Measurements from ENCODE around the gene KLF2.

DNA sequence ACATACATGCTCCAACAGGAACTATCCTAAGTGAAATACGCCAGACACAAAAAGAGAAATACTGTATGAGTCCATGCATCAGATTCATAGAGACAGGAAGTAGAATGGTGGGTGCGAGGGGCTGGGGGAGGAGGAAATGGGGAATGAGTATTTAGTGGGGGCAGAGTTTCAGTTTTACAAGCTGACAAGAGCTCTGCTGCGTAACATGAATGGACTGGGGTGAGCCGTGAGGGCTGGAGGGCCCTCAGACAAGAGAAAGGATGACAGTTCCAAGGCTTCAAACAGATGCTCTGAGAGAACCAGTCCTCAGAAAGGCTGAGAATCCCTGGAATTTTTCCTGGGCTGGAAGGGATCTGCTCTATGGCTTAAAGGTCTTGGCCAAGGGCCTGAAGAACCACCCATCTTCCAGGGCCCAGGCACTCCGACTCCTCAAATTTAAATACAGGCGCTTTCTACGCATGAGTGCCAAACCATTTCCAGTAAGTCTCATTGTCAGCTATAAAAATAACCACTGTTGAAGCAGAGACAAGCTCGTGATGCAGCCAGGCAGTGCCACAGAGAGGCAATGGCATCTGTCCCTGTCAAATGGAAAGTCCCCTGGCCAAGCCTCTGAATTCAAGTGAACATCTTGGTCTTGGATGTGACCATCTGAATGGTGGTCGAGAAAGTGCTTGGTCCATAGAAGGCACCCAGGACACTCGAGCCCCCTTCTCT lies 17.5 kb downstream of the KLF2 start:
- TF ChIP-seq, protein P1, sequence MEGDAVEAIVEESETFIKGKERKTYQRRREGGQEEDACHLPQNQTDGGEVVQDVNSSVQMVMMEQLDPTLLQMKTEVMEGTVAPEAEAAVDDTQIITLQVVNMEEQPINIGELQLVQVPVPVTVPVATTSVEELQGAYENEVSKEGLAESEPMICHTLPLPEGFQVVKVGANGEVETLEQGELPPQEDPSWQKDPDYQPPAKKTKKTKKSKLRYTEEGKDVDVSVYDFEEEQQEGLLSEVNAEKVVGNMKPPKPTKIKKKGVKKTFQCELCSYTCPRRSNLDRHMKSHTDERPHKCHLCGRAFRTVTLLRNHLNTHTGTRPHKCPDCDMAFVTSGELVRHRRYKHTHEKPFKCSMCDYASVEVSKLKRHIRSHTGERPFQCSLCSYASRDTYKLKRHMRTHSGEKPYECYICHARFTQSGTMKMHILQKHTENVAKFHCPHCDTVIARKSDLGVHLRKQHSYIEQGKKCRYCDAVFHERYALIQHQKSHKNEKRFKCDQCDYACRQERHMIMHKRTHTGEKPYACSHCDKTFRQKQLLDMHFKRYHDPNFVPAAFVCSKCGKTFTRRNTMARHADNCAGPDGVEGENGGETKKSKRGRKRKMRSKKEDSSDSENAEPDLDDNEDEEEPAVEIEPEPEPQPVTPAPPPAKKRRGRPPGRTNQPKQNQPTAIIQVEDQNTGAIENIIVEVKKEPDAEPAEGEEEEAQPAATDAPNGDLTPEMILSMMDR (conservative IDR thresholded peaks at IDR 0.05; ENCODE audit: low read depth, low read length), result no peak
- TF ChIP-seq EZH2 (IDR thresholded peaks at IDR 0.05; ENCODE audit: borderline replicate concordance, low read depth, low read length, poor library complexity, severe bottlenecking), result no peak

Measured in A673 (cell line).